Stimulated activated CD8-positive, alpha-beta memory T cell treated with anti-CD3 and anti-CD28 coated beads, Interleukin-7, amount 100 ng/mL, for 48 hours (primary cell): Measurements from ENCODE around the gene VCL.
"Not testable (repeated sequence)": the region's sequence is repeated elsewhere in the genome, so short reads cannot be mapped to it uniquely, and the experiment has no call there.

ENCODE experiments used
- DNase-seq, 2 donors: peaks; one replicate each; pipeline ENCODE4 v3.0.0-alpha.2; 2020; ENCODE audit warnings: low read depth in 1 of 2; ENCODE audit errors: extremely low read depth in 1 of 2

Gene VCL

DNA sequence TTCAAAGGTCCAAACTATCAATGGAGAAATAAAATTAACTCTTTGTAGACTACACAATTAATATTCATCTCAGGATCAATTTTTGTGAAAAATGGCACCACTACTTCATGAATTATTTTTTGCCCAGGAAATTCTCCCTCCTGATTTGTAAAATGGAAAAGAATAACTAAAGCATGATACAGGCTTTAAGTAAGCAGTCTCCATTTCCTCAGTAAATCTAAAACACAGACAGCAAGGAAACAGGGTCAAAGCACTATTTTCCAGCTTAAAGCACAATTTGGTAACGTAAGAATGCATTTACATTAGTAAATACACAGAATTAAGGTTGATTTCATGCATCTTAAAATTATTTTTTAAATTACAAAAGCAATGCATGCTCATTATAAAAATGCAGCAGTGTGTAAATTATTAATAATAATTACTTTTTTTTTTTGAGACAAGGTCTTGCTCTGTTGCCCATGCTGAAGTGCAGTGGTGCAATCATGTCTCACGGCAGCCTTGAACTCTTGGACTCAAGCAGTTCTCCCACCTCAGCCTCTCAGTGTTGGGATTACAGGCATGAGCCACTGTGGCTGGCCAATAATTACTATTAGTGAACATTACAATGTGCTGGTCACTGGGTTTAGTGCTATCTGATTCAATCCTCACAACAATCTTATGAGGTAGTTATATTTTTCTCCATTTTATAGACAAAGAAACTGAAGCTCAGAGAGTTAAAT is 26.1 kb upstream of the VCL start:
- DNase-seq, result no peak

DNA sequence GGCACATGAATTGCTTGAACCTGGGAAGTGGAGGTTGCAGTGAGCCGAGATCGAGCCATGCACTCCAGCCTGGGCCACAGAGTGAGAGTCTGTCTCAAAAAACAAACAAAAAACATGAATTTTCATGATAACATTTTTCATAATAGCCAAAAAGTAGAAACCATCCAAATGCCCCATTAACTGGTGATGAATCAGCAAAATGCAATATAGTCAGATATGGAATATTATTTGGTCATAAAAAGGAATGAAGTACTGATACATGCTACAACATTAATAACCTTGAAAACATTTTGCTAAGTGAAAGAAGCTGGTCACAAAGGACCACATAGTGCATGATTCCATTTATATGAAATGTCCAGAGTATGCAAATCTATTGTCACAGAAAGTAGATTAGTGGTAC is 24.5 kb upstream of the VCL start:
- DNase-seq, result no peak

DNA sequence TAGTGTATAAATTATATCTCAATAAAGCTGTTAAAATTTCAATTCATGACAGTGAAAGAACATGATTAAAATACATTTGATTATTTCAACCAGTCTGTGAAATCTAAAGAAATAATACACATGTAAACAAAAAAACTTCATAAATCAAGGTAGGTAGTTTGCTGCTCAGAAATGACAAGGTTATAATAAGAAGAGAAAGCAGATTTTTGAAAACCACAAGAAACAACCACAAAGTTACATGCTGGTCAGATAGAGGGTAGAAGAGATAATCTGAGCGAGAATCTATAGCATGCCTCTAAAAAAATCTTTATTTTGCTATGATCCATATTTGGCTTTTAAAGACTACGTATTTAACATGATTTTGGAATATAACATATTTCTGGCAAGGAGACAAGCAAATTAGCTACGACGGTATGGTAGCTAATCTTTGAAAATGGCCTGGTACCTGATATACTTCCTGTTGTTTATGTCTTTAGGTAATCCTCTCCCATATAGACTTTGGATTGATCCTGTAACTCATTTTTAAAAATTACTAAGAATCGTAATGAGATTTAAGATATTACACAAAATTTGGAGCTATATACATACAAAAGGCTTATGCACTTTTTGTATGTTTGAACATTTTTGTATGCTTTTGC is 23.5 kb upstream of the VCL start:
- DNase-seq, result no peak

DNA sequence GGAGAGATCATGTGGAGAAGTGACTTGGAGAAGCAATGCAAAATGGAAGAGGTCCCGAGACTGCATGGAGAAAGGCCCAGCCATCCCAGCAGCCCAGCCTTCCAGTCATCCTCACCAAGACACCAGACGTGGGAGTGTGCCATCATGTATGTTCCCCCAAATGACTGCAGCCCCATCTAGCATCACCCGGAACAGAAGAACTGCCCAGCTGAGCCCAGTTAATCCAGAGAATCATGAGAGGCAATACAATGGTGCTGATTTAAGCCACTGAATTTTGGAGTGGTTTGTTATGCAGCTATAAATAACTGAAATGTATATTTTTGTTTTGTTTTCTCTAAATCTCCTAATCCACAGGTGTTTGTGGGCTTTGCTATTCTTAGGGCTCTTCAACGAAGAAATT is 22.5 kb upstream of the VCL start:
- DNase-seq, result no peak

DNA sequence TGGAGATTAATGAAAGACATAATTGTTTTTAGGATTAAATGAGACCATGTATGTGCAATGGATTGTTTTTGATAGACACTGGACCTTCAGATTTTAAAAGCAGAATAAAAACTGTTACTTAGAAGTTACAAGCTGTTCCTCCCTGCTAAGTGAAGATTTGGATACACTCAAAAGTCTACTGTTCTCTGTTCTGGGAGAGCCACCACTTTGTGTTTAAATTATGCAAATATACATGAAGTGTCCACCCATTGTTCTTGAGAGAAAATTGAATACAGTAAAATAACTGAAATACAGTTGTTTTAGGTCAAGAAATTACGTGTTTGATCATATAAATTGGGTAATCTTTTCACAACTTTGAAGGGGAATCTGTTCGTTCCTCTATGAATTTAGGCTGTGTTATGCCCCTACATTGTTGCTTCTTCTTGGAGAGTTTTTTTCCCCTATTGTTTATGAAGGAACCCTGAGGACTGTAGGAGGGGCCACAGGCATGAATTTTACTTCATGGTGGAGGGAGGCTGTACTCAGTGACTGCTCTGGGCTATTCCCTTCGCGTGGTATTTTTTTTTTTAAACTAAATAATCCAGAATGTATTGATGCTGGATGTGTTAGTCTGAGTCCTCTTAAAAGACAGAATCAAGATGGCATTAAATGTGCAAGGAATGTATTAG is 18.6 kb upstream of the VCL start:
- DNase-seq, result no peak

DNA sequence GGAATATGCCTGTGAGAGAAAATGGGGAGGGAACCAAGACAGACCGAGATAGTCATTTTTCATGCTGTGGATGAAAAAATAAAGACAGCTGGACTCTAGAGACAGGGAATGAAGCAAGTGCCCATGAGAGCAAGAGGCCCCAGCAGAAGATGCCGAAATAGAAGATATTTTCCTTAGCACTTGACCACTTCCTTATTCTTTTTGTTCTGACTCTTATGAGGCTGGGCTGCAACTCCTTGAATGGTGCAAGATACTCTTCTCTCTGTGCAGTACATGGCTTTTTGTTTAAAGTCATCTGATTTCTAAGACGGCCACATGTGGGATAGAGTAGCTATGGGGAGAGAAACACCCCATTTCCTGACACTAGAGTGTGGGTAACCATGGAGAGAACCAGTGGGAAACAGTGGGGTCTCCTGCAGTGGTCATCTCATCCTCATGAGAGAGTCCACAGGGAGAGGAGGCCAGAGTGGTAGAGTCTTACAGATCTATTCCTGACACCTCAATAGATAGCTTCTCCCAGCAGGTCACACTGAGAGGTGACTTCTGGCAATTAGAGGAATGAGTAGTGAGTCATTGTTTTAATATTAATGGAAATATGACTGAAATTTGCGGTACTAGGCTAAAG is 18.0 kb upstream of the VCL start:
- DNase-seq, result no peak

DNA sequence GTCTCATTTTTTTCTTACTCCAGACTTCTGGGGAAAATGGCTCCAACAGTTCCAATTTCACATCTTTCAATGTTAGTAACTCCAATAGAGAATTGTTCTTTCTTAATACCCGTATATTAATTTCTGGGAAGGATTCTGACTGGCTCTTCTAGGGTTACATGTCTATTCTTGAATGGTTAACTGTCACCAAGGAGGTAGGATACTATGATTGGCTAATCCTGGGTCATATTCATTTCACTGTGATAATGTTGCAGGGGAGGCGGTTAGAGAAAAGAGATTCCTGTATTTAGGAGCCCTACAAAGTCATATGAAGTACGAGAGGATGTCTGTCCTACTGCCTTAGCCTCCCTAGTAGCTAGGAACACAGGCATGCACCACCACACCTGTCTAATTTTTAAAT is 16.1 kb upstream of the VCL start:
- no peak for DNase-seq

DNA sequence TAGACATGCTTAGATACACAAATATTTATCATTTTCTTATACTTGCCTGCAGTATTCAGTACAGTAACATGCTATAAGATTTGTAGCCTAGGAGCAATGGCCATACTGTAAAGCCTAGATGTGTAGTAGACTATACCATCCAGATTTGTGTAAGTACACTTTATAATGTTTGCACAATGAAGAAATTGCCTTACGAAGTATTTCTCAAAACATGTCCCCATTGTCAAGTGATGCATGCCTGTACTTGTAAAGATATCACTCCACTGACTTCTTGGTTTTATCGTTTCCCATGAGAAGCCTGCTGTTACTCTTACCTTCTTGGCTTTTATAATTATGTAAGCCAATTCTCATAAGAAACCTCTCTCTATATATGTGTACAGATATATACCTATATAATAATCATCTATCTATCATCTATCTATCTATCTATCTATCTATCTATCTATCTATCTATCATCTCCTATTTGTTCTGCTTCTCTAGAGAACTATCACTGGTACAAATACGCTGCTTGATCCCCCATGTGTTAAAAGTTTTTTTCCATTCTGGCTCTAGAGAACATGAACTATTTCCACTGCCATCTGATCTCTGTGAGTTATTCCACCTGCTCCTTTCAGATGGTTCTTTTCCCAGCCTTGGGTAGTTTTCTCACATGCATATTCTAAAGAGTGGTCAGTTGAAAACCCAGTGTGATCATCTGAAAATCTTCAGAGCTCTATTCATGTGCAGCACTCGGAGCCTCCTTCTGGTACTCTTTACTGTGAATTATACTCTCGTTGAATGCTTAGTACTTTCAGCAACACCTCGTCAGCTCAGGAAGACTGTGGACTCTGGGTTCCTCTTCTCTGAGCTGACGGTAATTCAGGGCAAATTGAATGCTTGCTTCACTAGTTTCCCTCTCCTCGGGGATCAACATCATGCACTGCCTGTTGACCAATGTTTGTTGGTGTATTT is 14.5 kb upstream of the VCL start:
- no peak for DNase-seq

DNA sequence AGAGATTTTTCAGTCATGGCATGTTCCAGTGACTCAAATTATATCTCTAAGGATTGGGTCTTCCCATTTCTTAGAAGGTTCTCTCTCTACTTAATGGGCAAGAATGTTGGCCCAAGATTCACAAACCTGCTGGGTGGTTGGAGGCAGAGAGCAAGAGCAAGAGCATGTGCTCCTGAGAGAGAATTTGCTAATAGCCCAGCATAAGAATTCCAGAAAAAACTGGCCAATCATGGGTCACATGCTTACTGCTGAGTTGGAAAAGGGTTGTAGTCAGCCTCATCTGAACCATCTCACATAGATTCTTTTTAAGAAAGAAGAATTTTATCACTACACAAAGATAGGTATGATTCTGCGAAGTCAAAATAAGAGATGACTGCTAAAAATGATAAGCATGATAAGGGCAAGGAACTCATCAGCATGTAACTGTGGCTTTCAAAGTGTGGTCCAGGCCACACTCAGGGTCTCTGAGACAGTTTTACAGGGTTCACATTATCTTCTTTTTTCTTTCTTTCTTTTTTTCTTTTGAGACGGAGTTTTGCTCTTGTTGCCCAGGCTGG is 8.2 kb upstream of the VCL start:
- no peak for DNase-seq

DNA sequence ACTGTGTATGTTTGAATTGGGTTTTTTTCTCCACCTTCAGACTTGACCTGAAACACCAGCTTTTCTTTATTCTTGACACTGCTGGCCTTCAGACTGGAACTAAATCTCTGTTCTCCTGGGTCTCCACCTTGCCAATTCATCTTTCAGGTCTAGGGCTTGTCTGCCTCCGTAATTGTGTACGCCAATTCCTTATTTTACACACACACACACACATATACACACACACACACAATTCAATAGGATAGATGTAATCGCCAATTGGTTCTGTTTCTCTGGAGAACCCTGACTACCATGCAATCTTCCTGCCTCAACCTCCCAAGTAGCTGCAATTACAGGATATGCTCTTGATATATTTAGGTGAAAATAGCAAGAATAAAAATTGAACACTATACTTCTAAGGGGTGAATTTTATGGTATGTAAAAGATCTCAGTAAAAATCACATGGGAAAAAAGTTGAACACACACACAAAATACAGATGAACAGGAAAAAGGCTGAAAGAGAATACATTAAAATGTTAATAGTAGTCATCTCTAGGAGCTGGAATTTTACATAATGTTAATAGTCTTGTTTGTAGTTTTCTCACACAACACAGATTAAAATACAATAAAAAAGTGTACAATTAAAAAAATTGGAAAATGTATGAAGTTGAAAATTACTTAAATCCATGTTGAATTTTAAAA is 6.6 kb upstream of the VCL start:
- DNase-seq, result no peak

DNA sequence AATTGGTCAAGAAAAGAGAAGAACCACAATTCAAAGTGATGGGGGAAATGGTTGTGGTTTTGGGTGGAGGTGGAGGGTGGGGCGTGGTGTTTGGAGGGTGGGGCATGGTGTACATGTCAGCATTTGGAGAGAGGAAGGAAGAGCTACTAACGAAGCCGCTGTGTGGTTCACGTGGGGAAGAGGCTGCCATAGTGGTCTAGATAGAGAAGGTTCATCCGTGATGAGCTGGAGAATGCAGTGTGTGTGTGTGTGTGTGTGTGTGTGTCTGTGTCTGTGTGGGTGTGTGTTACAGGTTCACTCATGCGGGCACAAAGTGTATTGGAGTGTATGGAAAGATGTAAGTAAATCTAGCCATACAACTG is 6.1 kb upstream of the VCL start:
- peak; percentile 52 to 71 for DNase-seq

DNA sequence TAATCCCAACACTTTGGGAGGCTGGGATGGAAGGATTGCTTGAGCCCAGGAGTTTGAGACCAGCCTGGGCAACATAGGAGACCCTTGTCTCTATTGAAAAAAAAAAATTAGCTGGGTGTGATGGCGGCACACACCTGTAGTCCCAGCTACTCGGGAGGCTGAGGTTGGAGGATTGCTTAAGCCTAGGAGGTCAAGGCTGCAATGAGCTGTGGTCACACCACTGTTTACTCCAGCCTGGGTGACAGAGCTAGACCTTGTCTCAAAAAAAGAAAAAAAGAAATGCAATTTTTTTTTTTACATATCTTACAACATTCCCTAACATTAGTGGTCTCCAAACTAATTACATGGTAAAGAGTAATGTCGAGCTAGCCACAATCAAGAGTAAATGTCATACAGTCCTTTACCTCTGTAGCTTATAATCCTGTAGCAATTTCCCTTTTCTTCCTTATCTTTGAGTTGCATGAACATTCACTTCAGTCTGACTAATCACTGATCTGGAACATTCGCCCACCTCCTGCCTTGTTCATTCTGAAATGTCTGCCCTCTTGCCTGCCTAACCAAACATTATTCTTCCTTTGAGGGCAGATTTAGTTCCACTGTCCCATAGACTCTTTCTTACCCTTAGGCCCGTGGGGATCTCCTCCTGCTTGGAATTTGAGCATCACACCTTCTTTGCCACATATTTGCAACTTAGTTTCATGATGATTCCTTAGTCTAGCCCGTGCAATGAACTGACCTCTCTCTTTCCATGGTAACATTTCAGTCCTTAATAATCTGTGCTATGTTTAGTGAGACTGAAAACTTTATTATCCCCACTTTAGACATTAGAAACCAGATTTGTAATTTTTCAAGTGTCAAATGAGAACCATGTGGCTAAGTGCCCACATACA is 4.8 kb upstream of the VCL start:
- peak in 1 of 2 donors; percentile 20 for DNase-seq

DNA sequence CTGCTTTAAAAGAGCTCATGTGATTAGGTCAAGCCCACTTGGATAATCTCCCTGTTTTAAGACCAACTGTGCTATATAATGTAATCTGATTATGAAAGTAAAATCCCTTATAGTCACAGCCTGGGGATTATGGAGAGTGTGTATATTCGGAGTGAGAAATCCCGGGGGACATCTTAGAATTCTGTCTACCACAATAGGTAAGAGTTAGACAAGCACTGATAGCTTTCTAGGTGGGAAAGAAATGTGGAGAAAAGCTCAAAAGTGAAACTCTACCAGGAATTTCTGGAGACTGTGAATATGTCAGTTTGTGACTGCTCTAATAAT is 2.9 kb upstream of the VCL start:
- no peak for DNase-seq

DNA sequence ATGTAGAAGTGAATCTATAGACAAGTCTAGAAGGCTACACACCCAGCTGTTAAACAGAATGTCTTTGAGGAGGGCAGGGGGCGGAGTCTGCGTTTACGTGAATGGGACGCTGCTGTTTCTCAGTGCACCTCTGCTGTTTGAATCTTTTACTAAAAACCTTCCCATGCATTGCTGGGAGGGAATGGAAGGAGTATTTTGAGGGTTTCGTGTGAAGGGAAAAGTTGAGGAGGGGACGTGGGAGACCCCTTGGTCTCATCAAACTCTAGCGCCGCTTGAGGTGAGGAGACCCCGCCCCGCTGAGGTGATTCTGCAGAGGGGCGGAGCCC is 492 bp upstream of the VCL start:
- peak; percentile 17 to 53 for DNase-seq

DNA sequence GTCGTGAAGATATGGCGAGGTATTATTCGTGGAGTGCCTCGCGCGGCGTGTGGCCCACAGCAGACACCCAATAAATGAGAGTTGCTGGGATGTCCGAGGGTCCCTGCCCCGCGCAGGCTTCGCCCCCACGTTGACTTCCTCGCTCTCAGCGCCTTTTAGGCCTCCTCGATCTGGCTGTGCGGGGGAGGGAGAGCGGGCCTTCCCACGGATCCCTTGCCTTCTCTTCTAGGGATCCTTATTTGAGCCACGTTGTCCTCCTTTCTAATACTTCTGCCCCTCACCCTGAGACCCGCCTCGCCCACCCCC is 660 bp downstream of the VCL start:
- DNase-seq, result no peak

DNA sequence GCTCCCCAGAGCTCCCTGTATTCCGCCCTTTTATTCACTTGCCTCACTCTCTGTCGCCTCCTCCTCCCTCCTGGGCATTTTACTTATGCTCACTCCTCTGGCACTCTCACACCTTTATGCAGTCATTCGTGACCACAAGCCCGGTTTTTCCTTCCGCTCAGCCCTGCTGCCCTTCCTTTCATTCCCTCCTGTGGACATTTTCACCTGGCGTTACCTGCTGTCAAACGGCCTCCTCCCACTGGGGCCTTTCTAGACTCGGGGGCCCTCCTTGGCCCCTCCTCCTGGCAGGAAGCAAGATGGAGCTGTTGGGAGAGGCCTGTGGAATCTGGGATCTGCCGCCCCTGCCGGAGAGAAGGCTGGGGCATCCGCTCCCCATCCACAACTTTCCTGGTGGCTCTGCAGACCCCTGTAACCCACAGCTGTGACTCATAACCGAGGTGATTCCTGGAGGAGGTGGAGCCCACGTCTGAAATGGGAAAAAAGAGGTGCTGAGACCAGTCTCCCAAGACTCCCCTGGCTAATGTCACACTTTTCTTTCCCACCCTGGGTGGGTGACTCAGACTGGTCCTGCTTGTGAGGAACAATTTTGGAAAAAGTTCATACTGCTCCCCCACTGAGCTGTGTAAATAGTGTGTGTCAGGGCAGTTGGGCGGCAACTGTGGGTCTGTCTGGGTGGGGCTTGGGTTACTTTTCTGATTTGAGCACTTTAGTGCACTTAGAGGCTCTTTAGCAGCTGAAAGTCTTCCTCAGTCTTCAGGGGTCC is 1.2 kb downstream of the VCL start:
- no peak for DNase-seq

DNA sequence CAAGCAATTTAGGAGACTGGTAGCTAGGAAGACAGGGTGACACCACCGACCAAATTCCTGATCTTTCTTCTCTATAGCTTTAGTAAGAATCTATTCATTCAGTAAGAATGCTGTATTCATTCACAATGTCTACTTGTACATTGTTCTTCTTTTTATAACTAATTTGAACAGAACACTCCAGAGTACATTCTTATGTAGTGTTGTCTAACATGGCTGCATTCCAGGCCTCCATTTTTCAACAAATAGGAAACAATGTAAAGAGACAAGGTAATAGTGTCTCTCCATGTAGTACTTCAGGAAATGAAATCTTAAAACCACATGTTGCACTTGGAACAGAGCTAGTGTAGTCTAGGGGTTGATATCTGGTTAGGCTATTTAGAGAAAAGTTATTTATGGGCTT is 1.8 kb downstream of the VCL start:
- no peak for DNase-seq

DNA sequence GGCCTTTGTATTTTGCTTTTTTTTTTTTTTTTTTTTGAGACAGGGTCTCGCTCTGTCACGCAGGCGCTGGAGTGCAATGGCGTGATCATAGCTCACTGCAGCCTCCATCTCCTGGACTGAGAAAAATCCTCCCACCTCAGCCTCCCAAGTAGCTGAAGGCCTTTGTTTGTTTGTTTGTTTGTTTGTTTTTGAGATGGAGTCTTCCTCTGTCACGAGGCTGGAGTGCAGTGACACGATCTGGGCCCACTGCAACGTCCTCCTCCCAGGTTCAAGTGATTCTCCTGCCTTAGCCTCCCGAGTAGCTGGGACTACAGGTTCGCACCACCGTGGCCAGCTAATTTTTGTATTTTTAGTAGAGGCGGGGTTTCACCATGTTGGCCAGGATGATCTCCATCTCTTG is 2.3 kb downstream of the VCL start:
- DNase-seq, result not testable (repeated sequence)
